AG08396 (cell line): ENCODE data around the gene KIT.
"Not testable (repeated sequence)": the region's sequence is repeated elsewhere in the genome, so short reads cannot be mapped to it uniquely, and the experiment has no call there.

Source experiments
- DNase-seq: peaks from one replicate; pipeline ENCODE4 v3.0.0; 2012; ENCODE audit warnings: low spot score, mixed read lengths

The KIT gene

DNA sequence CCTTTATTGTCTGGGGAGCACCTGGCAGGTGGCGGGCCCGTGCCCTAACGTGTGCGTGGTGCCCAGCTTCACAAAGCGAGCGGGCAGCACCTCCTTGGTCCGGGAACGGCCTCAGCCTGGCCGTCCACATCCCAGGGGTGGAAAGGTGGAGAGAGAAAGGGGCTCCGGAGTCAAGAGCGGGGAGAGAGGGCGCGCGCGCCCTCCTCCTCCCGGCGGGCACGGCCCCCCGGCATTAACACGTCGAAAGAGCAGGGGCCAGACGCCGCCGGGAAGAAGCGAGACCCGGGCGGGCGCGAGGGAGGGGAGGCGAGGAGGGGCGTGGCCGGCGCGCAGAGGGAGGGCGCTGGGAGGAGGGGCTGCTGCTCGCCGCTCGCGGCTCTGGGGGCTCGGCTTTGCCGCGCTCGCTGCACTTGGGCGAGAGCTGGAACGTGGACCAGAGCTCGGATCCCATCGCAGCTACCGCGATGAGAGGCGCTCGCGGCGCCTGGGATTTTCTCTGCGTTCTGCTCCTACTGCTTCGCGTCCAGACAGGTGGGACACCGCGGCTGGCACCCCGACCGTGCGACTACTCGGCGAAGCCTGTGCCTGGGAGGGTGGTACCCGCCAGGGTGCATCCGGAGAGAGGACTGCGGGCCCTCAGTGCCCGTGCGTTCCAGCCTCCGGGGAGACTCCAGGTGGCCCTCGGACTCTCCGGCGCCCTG is at the start of gene KIT:
Gene KIT, plus strand, starts transcription at position 407 of the 701 bp plus-strand sequence. Its CDS starts 58 bp downstream, at position 465.
- peak; percentile 55 for DNase-seq

DNA sequence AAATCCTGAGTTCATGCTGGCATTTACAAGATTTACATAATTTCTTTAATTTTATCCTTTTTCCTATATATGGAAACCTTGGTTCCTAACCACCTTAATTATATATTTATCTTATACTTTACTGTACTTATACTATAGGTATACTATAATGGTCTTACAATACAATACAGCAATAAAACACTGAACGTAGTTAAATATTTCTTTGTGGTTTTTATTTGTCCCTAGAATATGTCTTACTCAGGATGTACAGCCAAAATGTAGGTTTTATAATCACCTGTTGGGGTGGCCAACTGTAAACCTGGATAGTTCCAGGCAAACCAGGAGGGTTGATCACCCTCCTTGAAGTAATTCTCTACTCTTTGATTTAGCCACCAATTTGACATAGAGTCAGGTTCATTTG is 48.4 kb upstream of the KIT start:
- DNase-seq = no peak

DNA sequence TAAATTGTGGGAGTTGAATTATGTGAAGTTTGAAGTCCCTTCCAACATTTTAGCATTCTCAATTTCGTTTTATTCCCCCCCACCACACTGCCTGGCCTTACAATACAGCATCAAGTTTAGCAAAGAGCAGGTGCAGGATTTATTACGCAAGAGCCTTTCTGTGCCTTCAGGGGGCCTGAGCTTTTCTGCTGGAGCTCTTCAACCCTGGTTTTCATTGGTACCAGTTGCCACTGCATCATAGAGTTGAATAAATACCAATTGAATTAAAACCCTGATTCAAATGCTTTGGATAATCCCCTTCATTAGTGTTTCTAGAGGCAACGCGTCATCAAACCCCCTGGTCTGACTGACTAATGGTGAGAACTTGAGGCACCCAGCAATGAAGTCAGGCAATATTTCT is 43.6 kb upstream of the KIT start:
- no peak for DNase-seq

DNA sequence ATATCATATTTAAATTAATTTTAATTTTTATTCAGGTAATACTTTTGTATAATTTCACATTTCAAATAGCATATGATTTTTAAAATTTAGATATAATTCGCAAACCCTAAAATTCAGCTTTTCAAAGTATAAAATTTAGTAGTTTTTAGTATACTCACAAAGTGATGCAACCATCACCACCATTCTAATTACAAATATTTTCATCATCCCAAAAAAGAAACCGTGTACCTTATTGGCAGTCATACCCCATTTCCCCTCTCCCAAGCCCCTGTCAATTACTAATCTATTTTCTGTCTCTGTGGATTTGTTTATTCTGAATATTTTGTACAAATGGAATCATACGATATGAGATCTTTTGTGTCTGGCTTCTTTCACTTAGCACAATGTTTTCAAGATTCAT is 37.0 kb upstream of the KIT start:
- no peak for DNase-seq

DNA sequence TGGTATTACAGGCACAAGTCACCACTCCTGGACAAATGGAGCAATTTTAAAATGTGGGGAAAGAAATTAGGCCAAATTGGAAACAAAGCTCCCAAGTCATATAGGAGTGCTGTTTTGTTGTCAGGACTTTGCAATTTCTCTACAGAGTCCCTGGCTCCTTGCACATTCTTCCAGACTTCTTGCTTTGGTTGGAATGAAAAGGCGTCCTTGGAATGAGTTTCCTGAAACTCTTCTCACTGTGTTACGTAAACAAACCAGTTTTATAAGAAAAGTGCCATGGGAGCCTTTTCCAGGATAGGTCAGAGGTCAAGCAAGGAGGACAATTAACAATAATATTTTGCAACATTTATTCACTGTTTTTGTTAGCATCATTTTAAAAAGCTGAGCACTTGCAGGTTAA is 32.4 kb upstream of the KIT start:
- DNase-seq = no peak

DNA sequence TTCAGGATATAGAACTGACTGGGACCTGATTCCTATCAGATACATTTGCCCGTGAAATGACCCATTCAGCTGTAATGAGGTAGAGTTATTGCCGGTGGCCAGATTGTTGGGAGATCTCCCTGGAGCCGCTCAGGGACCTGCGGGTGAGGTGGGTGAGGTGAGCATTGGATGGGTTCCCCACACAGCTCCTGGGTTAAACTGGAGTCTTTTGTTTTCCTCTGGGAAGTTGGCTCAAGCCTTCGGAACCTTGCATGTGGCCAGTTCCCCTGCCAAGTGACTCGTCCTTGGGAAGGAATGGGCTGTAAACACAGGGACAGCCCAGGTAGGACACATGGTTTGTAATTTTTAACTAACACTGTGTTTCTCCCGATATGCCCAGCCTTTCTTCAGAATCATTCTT is 31.6 kb upstream of the KIT start:
- DNase-seq = no peak

DNA sequence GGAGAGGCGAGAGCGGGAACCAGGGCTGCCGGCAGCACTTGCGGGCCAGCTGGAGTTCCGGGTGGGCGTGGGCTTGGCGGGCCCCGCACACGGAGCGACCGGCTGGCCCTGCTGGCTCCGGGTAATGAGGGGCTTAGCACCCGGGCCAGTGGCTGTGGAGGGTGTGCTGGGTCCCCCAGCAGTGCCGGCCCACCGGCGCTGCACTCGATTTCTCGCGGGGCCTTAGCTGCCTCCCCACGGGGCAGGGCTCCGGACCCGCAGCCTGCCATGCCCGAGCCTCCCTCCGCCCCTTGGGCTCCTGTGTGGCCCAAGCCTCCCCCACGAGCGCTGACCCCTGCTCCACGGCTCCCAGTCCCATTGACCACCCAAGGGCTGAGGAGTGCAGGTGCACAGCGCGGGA is 25.2 kb upstream of the KIT start:
- no peak for DNase-seq

DNA sequence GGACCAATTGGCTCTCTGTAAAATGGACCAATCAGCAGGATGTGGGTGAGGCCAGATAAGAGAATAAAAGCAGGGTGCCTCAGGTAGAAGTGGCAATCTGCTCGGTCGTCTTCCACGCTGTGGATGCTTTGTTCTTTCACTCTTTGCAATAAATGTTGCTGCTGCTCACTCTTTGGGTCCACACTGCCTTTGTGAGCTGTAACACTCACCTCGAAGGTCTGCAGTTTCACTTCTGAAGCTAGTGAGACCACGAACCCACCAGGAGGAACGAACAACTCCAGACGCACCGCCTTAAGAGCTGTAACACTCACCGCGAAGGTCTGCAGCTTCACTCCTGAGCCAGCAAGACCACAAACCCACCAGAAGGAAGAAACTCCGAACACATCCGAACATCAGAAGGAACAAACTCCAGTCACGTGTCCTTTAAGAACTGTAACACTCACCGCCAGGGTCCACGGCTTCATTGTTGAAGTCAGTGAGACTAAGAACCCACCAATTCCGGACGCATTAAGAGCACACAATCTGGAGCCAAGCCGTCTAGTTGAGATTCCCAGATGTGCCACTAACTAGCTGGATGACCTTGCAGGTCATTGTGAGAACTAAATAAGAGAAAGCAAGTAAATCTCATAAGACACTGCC is 24.5 kb upstream of the KIT start:
- DNase-seq = not testable (repeated sequence)

DNA sequence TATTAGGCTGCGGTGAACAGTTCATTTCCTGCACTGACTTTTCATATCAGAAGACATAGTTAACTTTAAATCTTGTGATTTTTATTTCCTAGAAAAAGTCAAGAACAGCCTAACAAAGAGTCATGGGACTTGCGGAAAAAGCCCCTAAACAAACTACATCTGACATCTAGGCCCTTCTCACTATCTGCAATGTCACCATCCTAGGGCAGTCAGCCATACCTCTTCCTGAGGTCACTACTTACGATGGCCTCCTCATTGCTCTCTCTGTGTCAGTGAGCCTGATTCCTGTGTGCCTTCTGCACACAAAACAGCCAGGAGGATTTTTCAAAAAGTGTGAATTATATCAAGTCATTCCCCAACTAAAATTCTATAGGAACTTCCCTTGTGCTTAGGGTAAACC is 22.4 kb upstream of the KIT start:
- DNase-seq = no peak

DNA sequence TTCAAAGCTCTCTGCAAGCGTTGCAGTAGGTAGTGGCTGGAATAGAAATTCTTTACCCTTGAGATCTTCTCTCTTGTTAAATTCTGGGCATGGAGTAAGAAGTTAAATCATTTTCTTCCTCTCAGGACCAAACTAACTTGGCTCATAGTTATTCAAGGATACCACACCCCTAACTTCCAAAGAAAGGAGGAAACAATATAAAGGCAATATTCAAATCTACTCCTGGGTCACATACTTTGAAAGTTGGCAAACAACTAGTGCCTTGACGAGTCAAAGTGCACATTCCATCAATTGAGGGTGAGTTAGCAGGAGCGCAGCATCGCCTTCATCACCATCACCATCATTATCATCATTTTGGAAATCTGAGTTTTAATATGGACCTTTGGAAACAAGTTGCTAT is 20.4 kb upstream of the KIT start:
- no peak for DNase-seq

DNA sequence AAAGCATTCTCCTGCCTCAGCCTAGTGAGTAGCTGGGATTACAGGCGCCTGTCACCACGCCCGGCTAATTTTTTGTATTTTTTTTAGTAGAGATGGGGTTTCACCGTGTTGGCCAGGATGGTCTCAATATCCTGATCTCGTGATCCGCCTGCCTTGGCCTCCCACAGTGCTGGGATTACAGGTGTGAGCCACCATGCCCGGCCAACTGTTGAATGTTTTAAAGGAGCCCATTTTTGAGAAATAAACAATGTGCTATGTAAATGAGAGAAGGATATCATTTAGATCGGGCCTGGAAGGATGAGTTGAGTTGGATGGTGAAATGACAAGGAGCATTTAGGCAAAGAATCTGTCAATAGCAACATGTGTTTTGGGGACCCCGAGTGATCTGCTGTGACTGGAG is 16.7 kb upstream of the KIT start:
- not testable (repeated sequence) for DNase-seq

DNA sequence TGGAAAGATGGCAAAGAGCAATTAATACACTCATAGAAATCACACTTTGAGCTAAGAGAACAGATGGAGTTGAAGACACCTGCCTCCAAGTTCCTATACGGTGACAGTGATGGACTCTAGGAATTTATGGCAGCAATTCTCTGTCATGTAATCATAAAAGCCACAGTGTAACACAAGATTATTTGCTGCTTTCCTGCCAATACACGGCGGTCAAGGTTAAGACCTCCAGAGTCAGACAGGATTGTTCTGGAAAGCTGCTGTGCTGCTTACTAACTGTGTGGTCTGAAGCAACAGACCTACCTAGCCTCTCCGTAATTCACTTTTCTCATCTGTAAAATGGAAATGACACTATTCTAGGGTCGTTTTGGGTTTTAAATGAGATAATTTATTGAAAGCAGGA is 14.6 kb upstream of the KIT start:
- no peak for DNase-seq

DNA sequence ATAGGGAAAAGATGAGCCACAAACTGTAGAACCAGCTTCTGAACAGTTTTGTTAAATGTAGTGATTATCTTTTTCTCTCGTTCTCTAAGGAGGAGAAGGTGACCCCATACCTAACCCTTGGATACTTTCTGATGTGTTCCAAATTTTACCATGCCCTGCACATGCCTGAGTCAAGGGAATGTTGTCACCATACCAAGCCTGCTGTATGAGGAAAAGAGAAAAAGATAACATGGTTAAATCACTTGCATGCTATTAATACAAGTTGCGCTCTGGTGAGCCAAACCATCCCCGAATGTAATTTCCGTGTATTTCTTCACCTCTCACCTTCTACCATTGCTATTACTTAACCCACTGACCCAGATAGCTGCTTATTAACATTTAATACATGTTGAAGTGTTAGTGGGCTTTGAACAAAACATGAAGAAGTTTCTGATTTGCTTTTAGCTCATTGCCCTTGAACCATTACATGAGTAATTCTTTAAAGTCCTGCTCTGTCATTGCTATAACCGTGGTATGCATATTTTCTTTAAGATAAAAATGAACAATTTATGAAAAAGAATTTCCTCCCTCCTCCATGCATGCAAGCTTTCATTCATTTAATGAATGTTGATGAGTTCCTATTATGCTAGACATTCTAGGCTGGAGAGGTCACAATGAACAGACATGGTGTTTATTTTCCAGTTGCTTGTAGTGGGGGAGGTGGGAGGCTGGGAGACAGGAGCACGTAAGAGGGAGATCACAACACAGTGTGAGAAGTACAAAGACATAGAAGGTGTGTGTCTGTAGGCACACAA is 13.6 kb upstream of the KIT start:
- no peak for DNase-seq

DNA sequence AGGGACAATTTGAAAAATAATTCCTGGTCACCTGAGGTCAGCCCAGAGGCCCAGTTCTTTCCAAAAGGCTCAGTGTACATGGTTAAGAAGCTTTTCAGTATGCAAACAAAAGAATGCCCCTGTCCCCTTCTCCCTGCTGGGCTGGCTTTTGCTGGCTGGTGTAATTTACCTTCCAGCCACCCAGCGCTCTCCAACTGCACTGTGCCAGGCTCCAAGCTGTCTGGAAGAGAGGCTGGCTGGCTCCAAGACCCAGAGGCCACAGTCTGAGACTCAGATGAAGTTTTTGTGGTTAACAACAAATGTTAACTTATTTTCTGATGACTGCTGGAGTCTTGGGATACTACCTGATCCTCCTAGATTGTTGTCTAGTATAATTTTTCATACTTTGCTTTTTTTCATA is 11.9 kb upstream of the KIT start:
- DNase-seq = no peak

DNA sequence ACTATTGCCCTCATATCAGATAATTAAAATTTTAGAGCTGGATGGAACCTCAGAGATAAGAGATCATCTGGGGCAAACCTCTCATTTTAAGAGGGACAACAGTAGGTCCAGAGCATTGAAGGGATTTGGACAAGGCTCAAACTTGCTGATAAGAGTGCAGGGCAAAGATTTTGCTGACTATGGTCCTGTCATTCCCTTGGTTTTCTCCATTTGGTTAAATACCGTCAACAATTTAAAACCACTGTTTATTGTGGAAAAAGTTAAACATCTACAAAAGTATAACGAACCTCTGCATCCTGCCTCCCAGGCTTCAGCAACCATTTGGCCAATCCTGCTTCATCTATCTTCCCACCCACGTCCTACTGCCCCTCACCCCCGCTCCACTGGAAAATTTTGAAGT is 10.7 kb upstream of the KIT start:
- no peak for DNase-seq

DNA sequence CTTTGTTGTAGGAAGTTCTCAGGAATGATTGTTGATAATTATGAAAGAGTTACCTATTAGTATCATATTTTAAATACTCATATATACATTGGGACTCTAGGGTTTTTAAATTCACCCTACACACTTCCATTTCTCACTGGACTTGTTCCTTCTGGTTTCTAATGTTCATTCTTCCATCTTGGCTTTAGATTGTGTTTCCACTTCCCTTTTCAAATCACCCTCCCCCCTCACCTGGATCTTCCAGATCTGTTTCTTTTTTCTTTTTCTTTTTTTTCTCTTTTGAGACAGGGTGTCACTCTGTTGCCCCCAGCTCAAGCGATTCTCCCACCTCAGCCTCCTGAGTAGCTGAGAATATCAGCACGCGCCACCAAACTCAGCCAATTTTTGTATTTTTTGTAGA is 6.7 kb upstream of the KIT start:
- no peak for DNase-seq

DNA sequence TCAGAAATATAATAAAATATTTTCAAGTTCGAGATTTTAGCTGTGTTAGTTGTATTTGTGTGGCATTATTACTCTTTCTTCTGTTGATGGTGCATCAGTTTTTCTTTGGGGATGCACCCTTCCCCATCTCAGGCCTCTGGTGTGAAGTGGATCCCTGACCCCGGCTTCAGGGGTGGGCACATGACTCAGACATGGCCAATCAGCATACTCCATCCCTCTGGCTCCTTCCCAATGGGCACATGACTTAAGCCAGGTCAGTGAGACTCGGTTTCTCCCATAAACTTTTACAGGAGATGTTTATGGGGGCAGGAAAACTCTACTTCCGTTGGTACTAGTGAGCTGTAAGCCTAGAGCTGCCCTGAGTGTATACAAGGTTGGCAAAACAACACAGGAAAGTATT is 3.0 kb upstream of the KIT start:
- DNase-seq = no peak

DNA sequence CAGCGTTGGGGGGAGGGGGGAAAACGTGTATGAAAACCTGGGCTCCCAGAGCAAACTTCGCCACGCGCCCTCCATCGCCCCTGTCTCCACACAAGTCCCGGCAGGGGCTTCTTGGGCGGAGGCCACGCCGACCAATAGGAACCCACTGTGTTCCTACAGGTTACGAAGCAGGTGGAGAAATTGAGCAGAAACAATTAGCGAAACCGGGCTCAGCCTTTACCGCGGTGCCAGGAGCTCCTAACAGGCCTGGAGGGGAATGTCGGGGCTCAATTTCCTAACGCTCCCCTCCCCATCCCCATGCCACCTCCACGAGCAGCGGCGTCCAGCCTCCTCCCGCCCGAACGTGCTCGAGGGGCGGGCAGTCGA is 589 bp upstream of the KIT start:
- no peak for DNase-seq

DNA sequence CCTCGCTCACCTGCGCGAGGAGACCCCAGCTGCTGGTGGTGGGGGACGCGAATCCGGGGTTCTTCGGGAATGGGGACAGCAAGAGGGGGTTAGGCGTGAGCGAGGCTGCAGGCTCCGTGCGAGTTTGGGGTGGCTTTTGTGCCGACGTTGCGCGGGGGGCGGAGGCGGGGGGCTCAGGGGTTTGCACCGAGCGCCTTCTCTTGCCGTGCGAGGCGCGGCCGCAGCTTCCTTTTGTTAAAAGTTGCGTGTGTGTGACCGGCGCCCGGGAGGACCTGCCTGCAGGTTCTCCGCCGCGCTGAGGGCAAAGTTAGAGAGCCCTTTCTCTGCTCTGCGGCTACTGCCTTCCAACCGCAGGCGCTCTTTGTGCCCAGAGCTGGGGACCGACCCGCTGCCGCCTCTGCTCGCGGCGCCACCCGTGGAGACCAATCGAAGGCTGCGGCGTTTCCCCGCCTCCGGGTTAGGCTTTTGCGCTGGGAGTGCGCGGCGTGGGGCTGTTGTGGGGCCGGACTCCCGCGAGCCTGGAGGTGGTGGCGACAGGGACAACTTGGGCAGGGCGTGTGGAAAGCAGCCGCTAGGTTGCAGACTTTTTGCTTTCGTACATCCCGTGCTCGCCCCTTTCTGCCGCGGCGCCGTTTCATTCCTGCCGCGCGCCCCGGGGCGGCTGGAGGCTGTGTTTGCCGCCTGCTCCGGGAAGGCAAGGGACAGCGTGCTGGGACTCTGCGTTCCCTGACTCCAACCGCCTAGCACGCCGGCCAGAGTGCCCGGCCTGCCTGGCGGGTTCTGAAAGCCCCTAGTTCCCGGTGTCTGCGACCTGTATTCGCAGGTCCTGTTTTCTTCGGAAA is 716 bp downstream of the KIT start:
- DNase-seq = peak; percentile 70

DNA sequence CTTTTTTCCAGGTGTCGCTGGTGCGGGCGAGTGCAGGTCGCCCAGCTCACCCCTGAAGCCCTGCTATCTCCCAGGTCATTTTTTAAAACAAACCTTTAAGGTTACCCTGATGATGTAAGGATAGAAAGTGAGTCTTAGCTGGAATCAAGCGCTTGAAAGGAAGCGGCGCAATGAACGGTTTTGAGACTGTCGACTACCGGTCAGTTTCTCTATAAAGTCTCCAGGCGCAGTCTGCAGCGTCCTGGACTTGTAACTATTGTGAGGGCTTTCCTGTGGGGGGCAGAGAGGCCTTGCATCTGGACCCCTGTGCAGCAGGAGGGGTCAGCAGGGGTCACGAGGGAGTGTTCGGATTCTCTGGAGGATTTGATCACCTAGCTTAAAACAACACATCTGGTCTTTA is 1.6 kb downstream of the KIT start:
- no peak for DNase-seq

DNA sequence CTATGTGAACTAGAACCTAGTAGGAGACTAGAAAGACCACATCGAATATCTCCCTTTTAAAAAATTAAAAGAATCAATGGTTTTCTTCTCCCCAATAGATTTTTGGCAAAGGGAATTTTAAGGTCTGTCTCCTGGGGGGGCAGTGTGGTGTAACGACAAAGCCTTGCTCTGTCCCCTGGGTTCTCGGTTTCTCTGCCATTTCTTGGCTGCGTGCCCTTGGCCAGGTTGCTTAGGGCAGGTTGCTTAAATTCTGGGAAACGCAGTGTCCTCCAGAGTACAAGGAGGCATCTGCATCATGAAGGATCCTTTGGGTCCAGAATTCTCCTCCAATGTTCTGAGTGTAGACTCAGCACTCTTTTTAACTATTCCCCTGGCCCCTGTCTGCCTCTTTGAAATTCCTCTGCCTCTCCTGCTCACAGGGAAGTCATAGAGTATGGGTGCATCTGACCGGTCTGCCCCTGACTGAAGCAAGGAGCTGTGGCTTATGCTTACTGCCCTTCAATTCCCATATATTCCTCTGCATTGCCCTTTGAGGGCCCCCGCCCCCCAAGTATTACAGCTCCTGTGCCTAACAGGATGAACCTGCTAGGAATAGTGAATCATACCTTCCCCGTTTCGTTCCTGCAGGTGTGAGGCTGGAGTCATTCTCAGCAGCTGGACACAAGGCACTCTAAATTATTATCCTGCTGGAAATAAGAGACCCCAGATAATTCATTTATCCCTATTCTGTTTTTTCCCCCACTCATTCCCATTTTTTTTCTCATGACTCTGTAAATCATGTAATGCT is 2.2 kb downstream of the KIT start:
- no peak for DNase-seq

DNA sequence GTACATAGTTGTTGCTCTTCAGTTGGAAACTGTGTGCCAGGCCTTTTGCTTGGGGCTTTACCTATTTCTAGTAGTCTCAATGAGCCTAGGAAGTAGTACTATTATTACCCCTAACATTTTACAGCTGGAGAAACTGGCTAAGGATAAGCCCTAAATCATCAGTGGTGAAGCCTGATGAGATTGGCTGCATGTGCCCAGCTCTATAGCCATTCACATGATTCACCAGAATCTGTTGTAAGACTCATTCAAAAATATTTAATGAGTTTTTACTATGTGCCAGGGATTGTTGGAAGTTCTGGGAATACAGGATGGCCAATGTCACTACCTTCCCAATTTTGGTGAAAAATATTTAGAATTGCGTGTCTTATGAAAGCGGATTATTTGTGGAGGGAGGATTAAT is 2.8 kb downstream of the KIT start:
- DNase-seq = no peak
